Endothelial cell of umbilical vein (primary cell): Measurements from ENCODE around the gene SNPH. TPM values are rescaled to one million over a fixed set of nuclear protein-coding genes. Genes with fewer than 3 reads are reported as not detected.

ENCODE experiments used
- BruUV-seq: library from RNA; stranded (reverse); fragments of 400-500 nt; replicated peaks from 2 replicates; lab custom pipeline; 2021; lab: Mats Ljungman, UMichigan
- CTCF ChIA-PET: fragments of 300-600, 350-600 bp; sonication (Branson Sonifier 250); formaldehyde crosslinking; loops from one replicate; lab custom pipeline; 2021; ENCODE audit warnings: antibody characterized with exemption, inconsistent platforms; lab: Charles Lee
- POLR2A ChIA-PET: fragments of 300-600, 350-600 bp; sonication (Branson Sonifier 250); formaldehyde crosslinking; loops from one replicate; lab custom pipeline; 2021; ENCODE audit warnings: antibody characterized with exemption, inconsistent platforms; lab: Charles Lee
- DNase-seq: peaks from one replicate; pipeline ENCODE4 v3.0.0-alpha.2; 2011; ENCODE audit warnings: low read depth, low spot score
- FAIRE-seq: peaks from 2 replicates; lab custom pipeline; 2011; peaks lifted over from hg19 to GRCh38; lab: Jason Lieb, UNC
- H2AFZ ChIP-seq: 2 replicates; pipeline ENCODE4 v1.6.0; 2012; ENCODE audit warnings: low read depth, low read length, control low read depth, inconsistent platforms
- H3K27ac ChIP-seq: 2 replicates; pipeline ENCODE4 v1.5.1; 2011; ENCODE audit warnings: low read depth, mild to moderate bottlenecking, control low read depth, low read length, moderate library complexity; ENCODE audit not compliant: insufficient read depth
- H3K27me3 ChIP-seq, 2 experiments: 2 replicates each; pipeline versions ENCODE4 v1.6.0 to v1.6.1; 2011; ENCODE audit warnings: low read length in 2 of 2, mixed read lengths in 1 of 2; ENCODE audit not compliant: control insufficient read depth in 2 of 2, insufficient read depth in 2 of 2
- H3K36me3 ChIP-seq, 2 experiments: 2 replicates in 1 of 2; 3 replicates in 1 of 2; pipeline ENCODE4 v1.5.1; 2011; ENCODE audit warnings: low read length in 2 of 2, mild to moderate bottlenecking in 1 of 2, moderate library complexity in 1 of 2; ENCODE audit not compliant: control insufficient read depth in 2 of 2, insufficient read depth in 2 of 2; ENCODE audit errors: extremely low read depth in 1 of 2
- H3K4me1 ChIP-seq: 3 replicates; pipeline ENCODE4 v1.5.1; 2011; ENCODE audit warnings: mild to moderate bottlenecking, low read length; ENCODE audit not compliant: control insufficient read depth, insufficient read depth; ENCODE audit errors: extremely low read depth
- H3K4me2 ChIP-seq: 2 replicates; pipeline ENCODE4 v1.6.1; 2011; ENCODE audit warnings: low read length, control low read depth, mixed read lengths; ENCODE audit not compliant: insufficient read depth
- H3K4me3 ChIP-seq, 3 experiments: fragments of 200-600 bp in 1 of 3; sonication (generic), shearing (Covaris generic) in 1 of 3; replicated peaks in 1 of 3; 2 replicates each; pipeline ENCODE4 v1.5.1; 2011 to 2016; ENCODE audit warnings: control low read depth in 3 of 3, low read length in 3 of 3, mild to moderate bottlenecking in 2 of 3, inconsistent platforms in 1 of 3, low read depth in 1 of 3, moderate library complexity in 1 of 3; ENCODE audit not compliant: insufficient read depth in 1 of 3
- H3K79me2 ChIP-seq: 2 replicates; pipeline ENCODE4 v1.6.0; 2012; ENCODE audit warnings: low read length, inconsistent platforms; ENCODE audit not compliant: control insufficient read depth, insufficient read depth
- H3K9ac ChIP-seq: replicated peaks from 2 replicates; pipeline ENCODE3; 2011; ENCODE audit warnings: low read length, control low read depth; ENCODE audit not compliant: insufficient read depth; ENCODE audit errors: extremely low read depth
- H3K9me1 ChIP-seq: replicated peaks from 3 replicates; pipeline ENCODE4 v1.6.0; 2011; ENCODE audit warnings: mild to moderate bottlenecking, low read length; ENCODE audit not compliant: control insufficient read depth, insufficient read depth; ENCODE audit errors: extremely low read depth
- H3K9me3 ChIP-seq: replicated peaks from 2 replicates; pipeline ENCODE4 v1.5.1; 2012; ENCODE audit warnings: low read length, inconsistent platforms; ENCODE audit not compliant: control insufficient read depth, insufficient read depth
- H4K20me1 ChIP-seq: replicated peaks from 2 replicates; pipeline ENCODE3; 2011; ENCODE audit warnings: mild to moderate bottlenecking, low read length; ENCODE audit not compliant: control insufficient read depth, insufficient read depth; ENCODE audit errors: extremely low read depth
- EZH2 ChIP-seq: IDR thresholded peaks from 2 replicates; pipeline ENCODE4 v1.6.1; 2012; ENCODE audit warnings: borderline replicate concordance, low read depth, mild to moderate bottlenecking, moderate library complexity, low read length, inconsistent platforms; ENCODE audit not compliant: severe bottlenecking
- FOS ChIP-seq: IDR thresholded peaks from 2 replicates; pipeline ENCODE4 v1.6.1; 2011; ENCODE audit warnings: mild to moderate bottlenecking, low read length, moderate library complexity, borderline replicate concordance; ENCODE audit not compliant: insufficient read depth
- GATA2 ChIP-seq: IDR thresholded peaks from 2 replicates; pipeline ENCODE4 v1.7.0; 2011; ENCODE audit warnings: low read depth, mild to moderate bottlenecking, moderate library complexity, mixed read lengths, low read length; ENCODE audit not compliant: insufficient read length, insufficient read depth
- JUN ChIP-seq: IDR thresholded peaks from 2 replicates; pipeline ENCODE4 v1.6.1; 2011; ENCODE audit warnings: borderline replicate concordance, low read depth; ENCODE audit not compliant: insufficient read length, insufficient read depth
- MYC ChIP-seq: IDR thresholded peaks from one replicate; pipeline ENCODE4 v1.6.1; 2011; ENCODE audit warnings: mild to moderate bottlenecking, low read depth, low read length
- POLR2A ChIP-seq: IDR thresholded peaks from 2 replicates; pipeline ENCODE4 v1.6.1; 2012; ENCODE audit warnings: low read depth, mild to moderate bottlenecking, control low read depth, low read length
- POLR2AphosphoS5 ChIP-seq: IDR thresholded peaks from 2 replicates; pipeline ENCODE4 v1.6.1; 2012; ENCODE audit warnings: low read depth, mild to moderate bottlenecking, control low read depth, low read length, moderate library complexity; ENCODE audit not compliant: insufficient read depth
- dilution Hi-C: fragments of 300-500 bp; cut with MboI; formaldehyde crosslinking; loops from one replicate; pipeline ENCODE4 v1.15.0; 2019; ENCODE audit warnings: low sequenced_read_pairs; ENCODE audit not compliant: extremely low pct_ligation_motif_present
- intact Hi-C: fragments of 100-400 bp; cut with micrococcal nuclease; formaldehyde crosslinking; loops from one replicate; pipeline ENCODE4 v1.10.0; 2022
- polyA plus RNA-seq, 4 experiments: library from polyadenylated mRNA; depleted of rRNA in 3 of 4; stranded (reverse) in 3 of 4; unstranded in 1 of 4; fragments of >200 nt; gene quantifications; 2 replicates each; pipeline versions ENCODE4 v1.2.1 to v1.2.3, GENCODE V29; 2011 to 2012; ENCODE audit warnings: missing spikeins in 1 of 4
- total RNA-seq: library from RNA; stranded (reverse); gene quantifications from 2 replicates; pipeline ENCODE4 v1.2.3, GENCODE V29; 2021
- TF ChIP-seq, protein P1 (sequence below): IDR thresholded peaks from 2 replicates; pipeline ENCODE4 v1.6.1; 2011; ENCODE audit not compliant: insufficient read depth, insufficient read length
- TF ChIP-seq, protein P2 (sequence below), 2 donors: IDR thresholded peaks; 1 replicate in 1 of 2; 2 replicates in 1 of 2; pipeline ENCODE4 v1.5.1; 2011; ENCODE audit warnings: low read length in 2 of 2, mild to moderate bottlenecking in 2 of 2, moderate library complexity in 2 of 2, control low read depth in 1 of 2, inconsistent platforms in 1 of 2, low read depth in 1 of 2; ENCODE audit not compliant: insufficient read depth in 1 of 2; ENCODE audit errors: extremely low read depth in 1 of 2

Gene SNPH
- total and polyA plus RNA-seq, 2 donors (not counting 3 experiments of a cell fraction or from before 2014, with no cell fraction given) = 2.3 to 5.5 TPM

DNA sequence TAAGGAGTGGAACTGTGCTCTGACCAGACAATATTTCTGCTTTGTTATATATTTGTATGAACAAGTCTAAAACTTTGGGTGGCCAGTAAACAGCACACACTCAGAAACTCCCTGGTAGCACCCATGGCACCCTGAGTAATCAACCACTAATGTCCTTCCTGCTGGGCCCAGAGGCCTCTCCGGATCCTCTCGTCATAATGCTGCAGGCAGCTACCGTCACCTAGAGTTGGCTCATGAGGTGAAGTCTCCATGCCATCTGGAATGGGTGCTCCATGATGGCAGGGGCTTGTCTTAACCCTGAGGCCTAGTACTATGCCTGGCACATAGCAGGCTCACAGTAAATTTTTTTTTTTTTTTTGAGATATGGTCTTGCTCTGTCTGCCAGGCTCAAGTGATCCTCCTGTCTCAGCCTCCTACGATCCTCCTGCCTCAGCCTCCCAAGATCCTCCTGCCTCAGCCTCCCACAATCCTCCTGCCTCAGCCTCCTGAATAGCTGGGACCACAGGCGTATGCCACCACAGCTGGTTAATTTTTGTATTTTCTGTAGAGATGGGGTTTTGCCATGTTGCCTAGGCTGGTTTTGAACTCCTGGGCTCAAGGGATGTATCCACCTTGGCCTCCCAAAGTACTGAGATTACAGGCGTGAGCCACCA, 65.8 kb downstream of the SNPH start:
- no peaks in the 10 kb centered on the region for H3K36me3 ChIP-seq
- dilution Hi-C loops = no loop called here
- H3K4me1 ChIP-seq = peaks cover 65% of the 10 kb centered on the region
- peak overlapping the region; percentile 49 for H3K27ac ChIP-seq
- FAIRE-seq (peak; percentile 59), DNase-seq (no peak)
- H3K9me1 ChIP-seq = no peaks in the 10 kb centered on the region
- H3K4me3 ChIP-seq = no peak overlapping the region
- no peak overlapping the region for H3K4me2 ChIP-seq
- TF ChIP-seq POLR2AphosphoS5 (no peak), MYC (no peak), POLR2A (no peak), EZH2 (no peak), JUN (no peak), GATA2 (no peak), FOS (no peak)
- TF ChIP-seq, protein P1, sequence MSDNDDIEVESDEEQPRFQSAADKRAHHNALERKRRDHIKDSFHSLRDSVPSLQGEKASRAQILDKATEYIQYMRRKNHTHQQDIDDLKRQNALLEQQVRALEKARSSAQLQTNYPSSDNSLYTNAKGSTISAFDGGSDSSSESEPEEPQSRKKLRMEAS = no peak
- TF ChIP-seq, protein P2, sequence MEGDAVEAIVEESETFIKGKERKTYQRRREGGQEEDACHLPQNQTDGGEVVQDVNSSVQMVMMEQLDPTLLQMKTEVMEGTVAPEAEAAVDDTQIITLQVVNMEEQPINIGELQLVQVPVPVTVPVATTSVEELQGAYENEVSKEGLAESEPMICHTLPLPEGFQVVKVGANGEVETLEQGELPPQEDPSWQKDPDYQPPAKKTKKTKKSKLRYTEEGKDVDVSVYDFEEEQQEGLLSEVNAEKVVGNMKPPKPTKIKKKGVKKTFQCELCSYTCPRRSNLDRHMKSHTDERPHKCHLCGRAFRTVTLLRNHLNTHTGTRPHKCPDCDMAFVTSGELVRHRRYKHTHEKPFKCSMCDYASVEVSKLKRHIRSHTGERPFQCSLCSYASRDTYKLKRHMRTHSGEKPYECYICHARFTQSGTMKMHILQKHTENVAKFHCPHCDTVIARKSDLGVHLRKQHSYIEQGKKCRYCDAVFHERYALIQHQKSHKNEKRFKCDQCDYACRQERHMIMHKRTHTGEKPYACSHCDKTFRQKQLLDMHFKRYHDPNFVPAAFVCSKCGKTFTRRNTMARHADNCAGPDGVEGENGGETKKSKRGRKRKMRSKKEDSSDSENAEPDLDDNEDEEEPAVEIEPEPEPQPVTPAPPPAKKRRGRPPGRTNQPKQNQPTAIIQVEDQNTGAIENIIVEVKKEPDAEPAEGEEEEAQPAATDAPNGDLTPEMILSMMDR (IDR thresholded peaks at IDR 0.05; ENCODE audit: extremely low read depth in 1 of 2, insufficient read depth in 1 of 2, low read depth in 1 of 2, low read length in 2 of 2) = no peak
- ChIA-PET POLR2A (interaction anchor here (0.6 to 1.4 kb wide), 4 partner anchors 9 to 60 kb away, joined by 3 to 11 read pairs (median 4); no protein-coding TSS in a partner anchor), CTCF (interaction anchor here (1.2 to 1.6 kb wide), 6 partner anchors 19 to 172 kb away, joined by 3 to 6 read pairs (median 3); partner anchors contain the start of gene NSFL1C)
- H3K27me3 ChIP-seq = no peaks in the 10 kb centered on the region
- intact Hi-C loops = no loop called here
- peaks cover 20% of the 10 kb centered on the region for H3K79me2 ChIP-seq
- no TSS peak for BruUV-seq
- H3K9ac ChIP-seq = no peak overlapping the region
- no peaks in the 10 kb centered on the region for H4K20me1 ChIP-seq
- no peak overlapping the region for H2AFZ ChIP-seq
- H3K9me3 ChIP-seq = no peaks in the 10 kb centered on the region
